GM12801 (cell line): Measurements from ENCODE around the gene INPP4B.

ENCODE experiments used
- CTCF ChIP-seq: IDR thresholded peaks from one replicate; pipeline ENCODE4 v1.5.1; 2011; ENCODE audit warnings: control low read depth; ENCODE audit not compliant: insufficient read length; ENCODE audit errors: extremely low read depth

Gene INPP4B

GRCh38 chr4:142493255-142494110 lies 352.6 kb downstream of the INPP4B start:
- TF ChIP-seq CTCF, result no peak

DNA sequence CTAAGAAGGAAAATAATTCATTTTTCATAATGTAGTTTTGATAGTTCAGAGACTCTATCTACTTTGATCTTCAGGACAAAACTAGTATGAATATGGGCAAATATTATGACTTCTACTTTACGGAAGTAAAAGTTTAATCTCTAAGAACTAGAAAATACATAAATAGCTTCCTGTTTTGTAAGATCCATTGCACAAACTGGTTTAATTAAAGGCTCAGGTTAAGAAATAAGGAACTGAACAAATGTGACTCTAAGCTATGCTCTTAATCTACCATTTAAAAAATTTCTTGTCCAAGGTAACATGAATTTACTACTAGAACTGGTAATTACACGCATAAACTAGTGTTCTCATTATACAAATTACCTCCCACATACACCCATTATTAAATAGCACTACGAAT lies 360.6 kb downstream of the INPP4B start:
- no peak for TF ChIP-seq CTCF

GRCh38 chr4:142480244-142480643 lies 365.9 kb downstream of the INPP4B start:
- TF ChIP-seq CTCF, result no peak

- TF ChIP-seq CTCF, result no peak
These were observed 370.4 kb downstream of the INPP4B start for GRCh38 chr4:142475663-142476062.

DNA sequence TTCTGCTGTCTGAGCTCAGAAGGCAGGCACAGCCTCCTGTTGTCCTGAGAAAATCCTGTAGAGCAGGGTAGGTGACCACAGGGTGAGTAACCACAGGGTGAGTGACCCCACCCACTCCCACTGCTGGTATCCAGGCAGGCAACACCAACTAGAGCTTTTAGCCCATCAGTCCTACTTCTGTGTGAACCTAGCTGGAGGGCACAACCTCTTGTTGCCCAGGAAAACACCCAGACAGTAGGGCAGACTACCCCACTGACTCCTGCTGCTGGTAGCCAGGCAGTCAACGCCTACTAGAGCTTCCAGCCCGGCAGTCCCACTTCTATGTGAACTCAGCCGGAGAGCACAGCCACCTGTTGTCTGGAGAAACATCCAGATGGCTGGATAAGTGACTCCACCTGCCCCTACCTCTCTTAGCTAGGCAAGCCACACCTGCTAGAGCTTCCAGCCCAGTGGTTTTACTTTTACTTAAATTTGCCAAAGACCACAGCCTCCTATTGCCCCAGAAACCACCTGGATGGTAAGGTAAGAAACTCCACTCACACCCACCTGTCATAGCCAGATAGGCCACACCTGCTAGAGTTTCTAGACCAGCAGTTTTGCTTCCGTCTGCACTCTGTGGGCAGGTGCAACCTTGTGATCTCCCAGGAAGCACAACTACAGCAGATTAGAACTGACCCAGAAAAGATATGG lies 371.6 kb downstream of the INPP4B start:
- TF ChIP-seq CTCF, result no peak

DNA sequence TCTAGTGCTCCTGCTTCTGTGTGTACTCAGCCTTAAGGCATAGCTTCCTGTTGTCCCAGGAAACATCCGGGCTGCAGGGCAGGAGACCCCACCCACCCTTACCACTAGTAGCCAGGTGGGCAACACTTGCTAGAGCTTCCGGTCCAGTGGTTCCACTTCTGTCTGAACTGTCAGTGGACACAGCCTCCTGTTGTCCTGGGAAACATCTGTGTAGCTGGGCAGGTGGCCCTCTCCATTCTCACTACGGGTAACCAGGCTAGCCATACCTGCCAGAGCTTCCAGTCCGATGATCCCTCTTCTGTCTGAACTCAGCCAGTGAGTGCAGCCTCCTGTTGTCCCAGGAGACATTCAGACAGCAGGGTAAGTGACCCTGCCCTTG lies 372.2 kb downstream of the INPP4B start:
- no peak for TF ChIP-seq CTCF

- no peak for TF ChIP-seq CTCF
These were observed 372.7 kb downstream of the INPP4B start for GRCh38 chr4:142473218-142473959.
